ENCODE results near the gene ICA1. TPM values are rescaled to one million over a fixed set of nuclear protein-coding genes. Genes with fewer than 3 reads are reported as not detected.

Gene ICA1
- polyA plus RNA-seq, 2 of the 4 experiments (the other 2 are of a cell fraction) = 0.66 to 2.0 TPM

DNA sequence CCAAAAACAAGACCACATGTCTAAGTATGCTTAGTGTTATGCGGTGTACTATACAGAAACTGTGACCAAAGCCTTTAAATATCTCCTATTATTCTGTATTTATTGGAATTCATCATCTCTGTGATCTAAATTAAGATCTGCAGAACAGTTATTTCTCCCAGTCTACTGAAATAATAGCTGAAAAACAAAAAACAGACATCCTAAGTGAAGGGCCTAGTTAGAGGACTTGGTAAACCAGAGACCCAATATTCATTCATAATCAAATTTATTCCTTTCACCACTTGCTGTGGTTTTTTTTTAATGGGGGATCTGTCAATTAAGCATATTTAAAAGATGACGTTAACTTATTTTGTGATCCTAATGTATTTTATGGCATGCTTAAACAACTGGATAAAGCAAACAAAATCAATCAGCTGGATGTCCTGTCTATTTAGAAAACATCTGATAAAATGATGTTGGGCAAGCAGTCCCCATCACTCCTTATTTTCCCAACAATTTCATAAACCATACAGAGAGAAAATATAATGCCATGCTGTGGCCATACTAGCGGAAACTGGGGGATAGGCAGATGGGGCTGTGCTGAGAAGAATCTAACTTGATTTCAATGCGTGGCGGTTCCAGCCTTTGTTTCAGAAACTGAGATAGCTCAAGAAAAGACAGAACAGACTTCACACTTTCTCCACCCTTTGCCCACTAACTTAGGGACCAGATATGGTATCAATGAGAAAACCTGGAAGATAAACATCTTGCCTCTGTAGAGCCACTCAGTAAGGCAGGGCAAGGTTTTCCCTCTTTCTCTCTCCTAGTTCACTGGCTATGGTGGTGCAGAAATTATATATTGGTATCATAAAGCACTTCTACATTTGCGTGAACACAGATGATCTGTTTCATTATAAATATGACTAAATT, 32.9 kb downstream of the ICA1 start:
- no peak for TF ChIP-seq MAFK (IDR thresholded peaks at IDR 0.05; ENCODE audit: partially characterized antibody)
- TF ChIP-seq NFE2L2 (conservative IDR thresholded peaks at IDR 0.05; ENCODE audit: low read length) = no peak
- TF ChIP-seq BHLHE40 (IDR thresholded peaks at IDR 0.05; ENCODE audit: low read depth, low read length) = no peak
- TF ChIP-seq SMC3 (IDR thresholded peaks at IDR 0.05) = no peak
- no peak for TF ChIP-seq CHD4 (IDR thresholded peaks at IDR 0.05; ENCODE audit: borderline replicate concordance)
- TF ChIP-seq HOXB13 (CRISPR knock-in tag; IDR thresholded peaks at IDR 0.05; ENCODE audit: low read depth) = no peak
- TF ChIP-seq RARB (CRISPR knock-in tag; IDR thresholded peaks at IDR 0.05) = no peak
- no peak for TF ChIP-seq FOSB (CRISPR knock-in tag; IDR thresholded peaks at IDR 0.05)
- TF ChIP-seq POLR2AphosphoS2 (conservative IDR thresholded peaks at IDR 0.05; ENCODE audit: low read length) = no peak
- TF ChIP-seq KDM5A (IDR thresholded peaks at IDR 0.05) = no peak
- CTCF ChIA-PET = no interaction called here

DNA sequence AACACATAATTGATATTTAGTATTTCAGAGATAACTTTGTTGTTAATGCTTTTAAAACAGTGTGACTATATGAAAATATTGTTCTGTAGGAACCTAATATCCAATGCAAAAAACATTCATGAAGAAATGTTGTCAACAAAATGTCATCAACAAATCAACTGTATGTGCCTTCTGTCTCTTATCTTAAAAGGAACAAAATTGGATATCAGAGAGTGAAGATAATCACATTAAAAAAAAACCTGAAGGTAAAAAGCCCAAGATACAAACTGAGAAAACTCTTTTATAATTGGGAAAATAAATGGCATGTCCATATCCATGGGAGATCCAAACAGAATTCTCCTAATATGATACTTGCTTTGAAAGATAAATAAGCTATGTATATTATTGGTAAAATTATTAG, 33.9 kb downstream of the ICA1 start:
- no peak for FAIRE-seq
- ChIA-PET POLR2A (no interaction called here), CTCF (no interaction called here)
- H3K4me1 ChIP-seq = no peaks in the 10 kb centered on the region
- no peak overlapping the region for H3K4me3 ChIP-seq
- TF ChIP-seq CHD4 (IDR thresholded peaks at IDR 0.05; ENCODE audit: borderline replicate concordance) = no peak
- no peak for TF ChIP-seq MAZ (IDR thresholded peaks at IDR 0.05; ENCODE audit: borderline replicate concordance, low read depth, low read length)
- no peak for TF ChIP-seq FOSL2 (IDR thresholded peaks at IDR 0.05)
- TF ChIP-seq FOSL2 (CRISPR knock-in tag; IDR thresholded peaks at IDR 0.05) = no peak
- no peak for TF ChIP-seq CHD2 (IDR thresholded peaks at IDR 0.05; ENCODE audit: low read length, partially characterized antibody)
- TF ChIP-seq RAD21 (conservative IDR thresholded peaks at IDR 0.05 in 1 of 2, IDR thresholded peaks at IDR 0.05 in 1 of 2) = no peak
- no peak for TF ChIP-seq BHLHE40 (IDR thresholded peaks at IDR 0.05; ENCODE audit: low read depth, low read length)
- TF ChIP-seq ZNF302 (CRISPR knock-in tag; IDR thresholded peaks at IDR 0.05) = no peak
- no peak for TF ChIP-seq JUN (IDR thresholded peaks at IDR 0.05)
- TF ChIP-seq HOXA7 (CRISPR knock-in tag; IDR thresholded peaks at IDR 0.05) = no peak
- TF ChIP-seq MAFK (IDR thresholded peaks at IDR 0.05; ENCODE audit: partially characterized antibody) = no peak
- TF ChIP-seq, protein P1, sequence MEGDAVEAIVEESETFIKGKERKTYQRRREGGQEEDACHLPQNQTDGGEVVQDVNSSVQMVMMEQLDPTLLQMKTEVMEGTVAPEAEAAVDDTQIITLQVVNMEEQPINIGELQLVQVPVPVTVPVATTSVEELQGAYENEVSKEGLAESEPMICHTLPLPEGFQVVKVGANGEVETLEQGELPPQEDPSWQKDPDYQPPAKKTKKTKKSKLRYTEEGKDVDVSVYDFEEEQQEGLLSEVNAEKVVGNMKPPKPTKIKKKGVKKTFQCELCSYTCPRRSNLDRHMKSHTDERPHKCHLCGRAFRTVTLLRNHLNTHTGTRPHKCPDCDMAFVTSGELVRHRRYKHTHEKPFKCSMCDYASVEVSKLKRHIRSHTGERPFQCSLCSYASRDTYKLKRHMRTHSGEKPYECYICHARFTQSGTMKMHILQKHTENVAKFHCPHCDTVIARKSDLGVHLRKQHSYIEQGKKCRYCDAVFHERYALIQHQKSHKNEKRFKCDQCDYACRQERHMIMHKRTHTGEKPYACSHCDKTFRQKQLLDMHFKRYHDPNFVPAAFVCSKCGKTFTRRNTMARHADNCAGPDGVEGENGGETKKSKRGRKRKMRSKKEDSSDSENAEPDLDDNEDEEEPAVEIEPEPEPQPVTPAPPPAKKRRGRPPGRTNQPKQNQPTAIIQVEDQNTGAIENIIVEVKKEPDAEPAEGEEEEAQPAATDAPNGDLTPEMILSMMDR (IDR thresholded peaks at IDR 0.05) = no peak
- no peak for TF ChIP-seq CEBPB (IDR thresholded peaks at IDR 0.05)
- TF ChIP-seq POLR2AphosphoS2 (conservative IDR thresholded peaks at IDR 0.05; ENCODE audit: low read length) = no peak
- TF ChIP-seq GATA3 (IDR thresholded peaks at IDR 0.05; ENCODE audit: borderline replicate concordance) = no peak
- no peak for TF ChIP-seq SMC3 (IDR thresholded peaks at IDR 0.05)
- no peak for TF ChIP-seq HEYL (CRISPR knock-in tag; IDR thresholded peaks at IDR 0.05)
- TF ChIP-seq, protein P2, sequence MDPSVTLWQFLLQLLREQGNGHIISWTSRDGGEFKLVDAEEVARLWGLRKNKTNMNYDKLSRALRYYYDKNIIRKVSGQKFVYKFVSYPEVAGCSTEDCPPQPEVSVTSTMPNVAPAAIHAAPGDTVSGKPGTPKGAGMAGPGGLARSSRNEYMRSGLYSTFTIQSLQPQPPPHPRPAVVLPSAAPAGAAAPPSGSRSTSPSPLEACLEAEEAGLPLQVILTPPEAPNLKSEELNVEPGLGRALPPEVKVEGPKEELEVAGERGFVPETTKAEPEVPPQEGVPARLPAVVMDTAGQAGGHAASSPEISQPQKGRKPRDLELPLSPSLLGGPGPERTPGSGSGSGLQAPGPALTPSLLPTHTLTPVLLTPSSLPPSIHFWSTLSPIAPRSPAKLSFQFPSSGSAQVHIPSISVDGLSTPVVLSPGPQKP (IDR thresholded peaks at IDR 0.05; ENCODE audit: low read depth, low read length) = no peak
- TF ChIP-seq RARB (CRISPR knock-in tag; IDR thresholded peaks at IDR 0.05) = no peak
- TF ChIP-seq PHF8 (IDR thresholded peaks at IDR 0.05; ENCODE audit: borderline replicate concordance, low read depth) = no peak
- TF ChIP-seq POLR2A (IDR thresholded peaks at IDR 0.05; ENCODE audit: low read length) = no peak
- H3K4me2 ChIP-seq = no peak overlapping the region
- ATAC-seq = no peak
- H3K27ac ChIP-seq = no peak overlapping the region
- no peak for DNase-seq (ENCODE audit: low read depth in 1 of 2, low spot score in 1 of 2)
- no peaks in the 10 kb centered on the region for H3K9me3 ChIP-seq

More for the DNA sequence above, 32.9 kb downstream of the ICA1 start:
- DNase-seq (ENCODE audit: low read depth in 1 of 2, low spot score in 1 of 2) (no peak), FAIRE-seq (no peak), ATAC-seq (no peak)
- H3K9me3 ChIP-seq = no peaks in the 10 kb centered on the region
- no peak overlapping the region for H3K27ac ChIP-seq
- H3K4me2 ChIP-seq = no peak overlapping the region
- POLR2A ChIA-PET = no interaction called here
- WGBS (ENCODE audit: missing lambda C conversion rate) = 74% methylated on average over 6 of the region's 6 CpGs
- H3K4me3 ChIP-seq = no peak overlapping the region
- no peaks in the 10 kb centered on the region for H3K4me1 ChIP-seq
